Parathyroid adenoma (tissue), 2 donors: ENCODE measurements around the gene DIAPH3.

ENCODE experiments used
- H2AFZ ChIP-seq: fragments of 300-600 bp; sonication (generic); one replicate; pipeline ENCODE4 v1.7.0; 2017; ENCODE audit warnings: antibody characterized with exemption, mild to moderate bottlenecking
- H3K27ac ChIP-seq: fragments of 300-600 bp; sonication (generic); one replicate; pipeline ENCODE4 v1.7.0; 2017
- H3K27me3 ChIP-seq: fragments of 300-600 bp; sonication (generic); one replicate; pipeline ENCODE4 v1.7.0; 2017; ENCODE audit warnings: low read length; ENCODE audit not compliant: control insufficient read depth, insufficient read depth
- H3K36me3 ChIP-seq: fragments of 300-600 bp; sonication (generic); one replicate; pipeline ENCODE4 v1.7.0; 2017; ENCODE audit warnings: low read length; ENCODE audit not compliant: control insufficient read depth, insufficient read depth
- H3K4me1 ChIP-seq: fragments of 300-600 bp; sonication (generic); one replicate; pipeline ENCODE4 v1.7.0; 2017; ENCODE audit warnings: control low read depth
- H3K4me2 ChIP-seq: fragments of 300-600 bp; sonication (generic); one replicate; pipeline ENCODE4 v1.7.0; 2017; ENCODE audit warnings: low read length
- H3K4me3 ChIP-seq: fragments of 300-600 bp; sonication (generic); one replicate; pipeline ENCODE4 v1.7.0; 2017; ENCODE audit warnings: low read depth, low read length
- H3K79me2 ChIP-seq: fragments of 300-600 bp; sonication (generic); one replicate; pipeline ENCODE4 v1.7.0; 2017; ENCODE audit warnings: control low read depth
- H3K9ac ChIP-seq: fragments of 300-600 bp; sonication (generic); one replicate; pipeline ENCODE4 v1.7.0; 2017; ENCODE audit warnings: mild to moderate bottlenecking
- H3K9me3 ChIP-seq: fragments of 300-600 bp; sonication (generic); one replicate; pipeline ENCODE4 v1.7.0; 2017; ENCODE audit warnings: low read length; ENCODE audit not compliant: control insufficient read depth
- CTCF ChIP-seq: fragments of 300-600 bp; sonication (generic); IDR thresholded peaks from one replicate; pipeline ENCODE4 v1.7.0; 2017; ENCODE audit warnings: antibody characterized with exemption, mild to moderate bottlenecking
- donor health status: primary hyperparathyroidism.

Gene DIAPH3

GRCh38 chr13:60118696-60119400 is 44.9 kb downstream of the DIAPH3 start:
- H3K4me2 ChIP-seq, result no peak overlapping the region
- H3K4me3 ChIP-seq, result no peak overlapping the region
- no peak overlapping the region for H2AFZ ChIP-seq

GRCh38 chr13:60114499-60115028 is 49.2 kb downstream of the DIAPH3 start:
- Histone ChIP-seq H3K79me2 (no peaks in the 10 kb centered on the region), H2AFZ (no peak overlapping the region), H3K9me3 (no peaks in the 10 kb centered on the region)

More at GRCh38 chr13:60118696-60119400, 44.9 kb downstream of the DIAPH3 start:
- no peak for TF ChIP-seq CTCF
- Histone ChIP-seq H3K36me3 (no peaks in the 10 kb centered on the region), H3K4me1 (no peaks in the 10 kb centered on the region), H3K9me3 (no peaks in the 10 kb centered on the region), H3K9ac (no peak overlapping the region), H3K27ac (no peak overlapping the region), H3K27me3 (no peaks in the 10 kb centered on the region), H3K79me2 (no peaks in the 10 kb centered on the region)

GRCh38 chr13:60112771-60113170 is 51.0 kb downstream of the DIAPH3 start:
- no peak overlapping the region for H3K9ac ChIP-seq
- no peak overlapping the region for H3K27ac ChIP-seq
- no peak overlapping the region for H3K4me2 ChIP-seq
- H3K79me2 ChIP-seq, result no peaks in the 10 kb centered on the region
- no peak for TF ChIP-seq CTCF
- H3K4me3 ChIP-seq, result no peak overlapping the region
- no peak overlapping the region for H2AFZ ChIP-seq
- no peaks in the 10 kb centered on the region for H3K36me3 ChIP-seq
- H3K9me3 ChIP-seq, result no peaks in the 10 kb centered on the region
- no peaks in the 10 kb centered on the region for H3K27me3 ChIP-seq
- no peaks in the 10 kb centered on the region for H3K4me1 ChIP-seq

More at GRCh38 chr13:60114499-60115028, 49.2 kb downstream of the DIAPH3 start:
- H3K4me1 ChIP-seq, result no peaks in the 10 kb centered on the region
- H3K36me3 ChIP-seq, result no peaks in the 10 kb centered on the region
- no peak for TF ChIP-seq CTCF
- no peak overlapping the region for H3K9ac ChIP-seq
- no peaks in the 10 kb centered on the region for H3K27me3 ChIP-seq
- H3K27ac ChIP-seq, result no peak overlapping the region
- H3K4me2 ChIP-seq, result no peak overlapping the region
- H3K4me3 ChIP-seq, result no peak overlapping the region

GRCh38 chr13:60111691-60112090 is 52.0 kb downstream of the DIAPH3 start:
- H3K4me2 ChIP-seq, result no peak overlapping the region
- no peaks in the 10 kb centered on the region for H3K27me3 ChIP-seq
- H3K4me3 ChIP-seq, result no peak overlapping the region
- H3K9me3 ChIP-seq, result no peaks in the 10 kb centered on the region
- no peaks in the 10 kb centered on the region for H3K36me3 ChIP-seq
- TF ChIP-seq CTCF, result no peak
- H3K4me1 ChIP-seq, result no peaks in the 10 kb centered on the region
- H3K79me2 ChIP-seq, result no peaks in the 10 kb centered on the region
- no peak overlapping the region for H3K9ac ChIP-seq
- no peak overlapping the region for H3K27ac ChIP-seq
- no peak overlapping the region for H2AFZ ChIP-seq

- no peak overlapping the region for H3K4me3 ChIP-seq
Measured at GRCh38 chr13:60109285-60109684, 54.4 kb downstream of the DIAPH3 start.

More at GRCh38 chr13:60109285-60109684, 54.4 kb downstream of the DIAPH3 start:
- Histone ChIP-seq H3K9ac (no peak overlapping the region), H2AFZ (no peak overlapping the region), H3K27ac (no peak overlapping the region), H3K27me3 (no peaks in the 10 kb centered on the region), H3K79me2 (no peaks in the 10 kb centered on the region), H3K9me3 (no peaks in the 10 kb centered on the region), H3K36me3 (no peaks in the 10 kb centered on the region), H3K4me1 (no peaks in the 10 kb centered on the region), H3K4me2 (no peak overlapping the region)
- TF ChIP-seq CTCF, result no peak
